GM12878 (cell line): ENCODE results near the gene LAMB4. TPM values are rescaled to one million over a fixed set of nuclear protein-coding genes. Genes with fewer than 3 reads are reported as not detected.

Experiments
- ATAC-seq: fragments of 200-7000 bp; cut with Tn5 transposase; 3 replicates; pipeline ENCODE4 v1.9.1; 2020; ENCODE audit warnings: mild to moderate bottlenecking, moderate library complexity
- BruUV-seq: library from RNA; stranded (reverse); fragments of 400-500 nt; replicated peaks from 2 replicates; lab custom pipeline; 2021; lab: Mats Ljungman, UMichigan
- CTCF ChIA-PET: fragments of 300-600 bp; sonication (Branson Sonifier 250); formaldehyde crosslinking; extraction: SDS; loops from one replicate; lab custom pipeline; 2021; ENCODE audit warnings: inconsistent platforms; lab: Yijun Ruan, JAX
- POLR2A ChIA-PET: fragments of 350-600 bp; formaldehyde crosslinking; extraction: SDS; loops from one replicate; lab custom pipeline; 2021; ENCODE audit warnings: inconsistent platforms; lab: Charles Lee
- RAD21 ChIA-PET: fragments of 300-600 bp; sonication (Branson Sonifier 250); formaldehyde crosslinking; loops from one replicate; lab custom pipeline; 2023; ENCODE audit warnings: antibody characterized with exemption; ENCODE audit not compliant: unreplicated experiment; lab: Charles Lee
- SMC1A ChIA-PET: fragments of 300-600 bp; sonication (Branson Sonifier 250); formaldehyde crosslinking; loops from one replicate; lab custom pipeline; 2023; ENCODE audit not compliant: unreplicated experiment, uncharacterized antibody; lab: Charles Lee
- DNase-seq: peaks from one replicate; pipeline ENCODE4 v3.0.0-alpha.2; 2011; ENCODE audit warnings: low read depth, low spot score
- FAIRE-seq: peaks from 3 replicates; lab custom pipeline; 2011; peaks lifted over from hg19 to GRCh38; lab: Jason Lieb, UNC
- H2AFZ ChIP-seq: 2 replicates; pipeline ENCODE4 v1.6.0; 2011; ENCODE audit warnings: low read depth, low read length, control low read depth; ENCODE audit not compliant: control insufficient read depth
- H3K27ac ChIP-seq: 2 replicates; pipeline ENCODE4 v1.5.1; 2011; ENCODE audit warnings: control low read depth; ENCODE audit not compliant: control insufficient read depth, insufficient read depth
- H3K27me3 ChIP-seq, 2 experiments: replicated peaks in 1 of 2; 2 replicates each; pipeline versions ENCODE4 v1.6.0 to v1.6.1; 2011; ENCODE audit warnings: low read length in 1 of 2; ENCODE audit not compliant: control insufficient read depth in 2 of 2, insufficient read depth in 2 of 2
- H3K36me3 ChIP-seq, 2 experiments: 2 replicates each; pipeline ENCODE4 v1.5.1; 2011; ENCODE audit warnings: low read length in 1 of 2; ENCODE audit not compliant: control insufficient read depth in 2 of 2, insufficient read depth in 2 of 2
- H3K4me1 ChIP-seq: 2 replicates; pipeline ENCODE4 v1.6.1; 2011; ENCODE audit warnings: mild to moderate bottlenecking, low read length, moderate library complexity, mixed read lengths; ENCODE audit not compliant: control insufficient read depth, insufficient read depth
- H3K4me2 ChIP-seq: 2 replicates; pipeline ENCODE4 v1.6.0; 2011; ENCODE audit warnings: control low read depth; ENCODE audit not compliant: control insufficient read depth, insufficient read depth
- H3K4me3 ChIP-seq: fragments of 200-600 bp; sonication (generic); 2 replicates; pipeline ENCODE4 v1.5.1; 2016
- H3K79me2 ChIP-seq: 2 replicates; pipeline ENCODE4 v1.6.0; 2011; ENCODE audit warnings: low read length; ENCODE audit not compliant: control insufficient read depth, insufficient read depth
- H3K9ac ChIP-seq: 2 replicates; pipeline ENCODE4 v1.8.0; 2011; ENCODE audit warnings: low read length, control low read depth, mixed read lengths; ENCODE audit not compliant: control insufficient read depth, insufficient read depth
- H3K9me3 ChIP-seq: replicated peaks from 3 replicates; pipeline ENCODE4 v1.5.1; 2011; ENCODE audit warnings: mild to moderate bottlenecking, low read length; ENCODE audit not compliant: control insufficient read depth, insufficient read depth
- H4K20me1 ChIP-seq: 2 replicates; pipeline ENCODE4 v1.6.0; 2011; ENCODE audit not compliant: control insufficient read depth, insufficient read depth
- ASH2L ChIP-seq: fragments of 300-600, 200-600 bp; sonication (generic); IDR thresholded peaks from 2 replicates; pipeline ENCODE4 v1.6.1; 2017; ENCODE audit warnings: low read depth, mild to moderate bottlenecking, borderline replicate concordance
- ATF7 ChIP-seq: fragments of 450-650 bp; IDR thresholded peaks from 2 replicates; pipeline ENCODE4 v1.6.1; 2016; ENCODE audit warnings: low read depth, mild to moderate bottlenecking
- ESRRA ChIP-seq: IDR thresholded peaks from 2 replicates; pipeline ENCODE4 v1.6.1; 2012; ENCODE audit warnings: mild to moderate bottlenecking, low read length, improper control_type of control experiment
- ETV6 ChIP-seq, 2 experiments: fragments of 450-650 bp in 1 of 2; IDR thresholded peaks in 1 of 2; conservative IDR thresholded peaks in 1 of 2; 2 replicates each; pipeline ENCODE4 v1.6.1; 2014; ENCODE audit warnings: antibody characterized with exemption in 1 of 2, borderline replicate concordance in 1 of 2, low read depth in 1 of 2, mild to moderate bottlenecking in 1 of 2, moderate library complexity in 1 of 2
- FOXK2 ChIP-seq: fragments of 450-650 bp; IDR thresholded peaks from 2 replicates; pipeline ENCODE4 v1.6.1; 2017; ENCODE audit warnings: mild to moderate bottlenecking, moderate library complexity
- HCFC1 ChIP-seq: fragments of 150-350 bp; IDR thresholded peaks from 2 replicates; pipeline ENCODE4 v1.6.1; 2014; ENCODE audit warnings: low read length
- RAD51 ChIP-seq: fragments of 450-650 bp; IDR thresholded peaks from 2 replicates; pipeline ENCODE4 v1.6.1; 2016; ENCODE audit warnings: moderate library complexity, mild to moderate bottlenecking, inconsistent platforms
- RCOR1 ChIP-seq: conservative IDR thresholded peaks from 2 replicates; pipeline ENCODE4 v1.6.1; 2012; ENCODE audit warnings: low read depth, low read length, improper control_type of control experiment
- SREBF1 ChIP-seq: IDR thresholded peaks from 2 replicates; pipeline ENCODE4 v1.6.1; 2012; ENCODE audit warnings: mild to moderate bottlenecking, low read length
- WGBS: methylation state at CpG from one replicate; pipeline ENCODE4 v1.1.6; 2016; ENCODE audit warnings: low lambda C conversion rate; ENCODE audit not compliant: insufficient replicate concordance, insufficient coverage; ENCODE audit errors: missing lambda C conversion rate; 5-methylcytosine and 5-hydroxymethylcytosine counted together
- in situ Hi-C: fragments of 300-500 bp; cut with MboI; formaldehyde crosslinking; loops from 9 replicates; pipeline ENCODE4 v1.14.3; 2018; ENCODE audit warnings: mixed read lengths
- intact Hi-C: fragments of 100-400 bp; cut with micrococcal nuclease; formaldehyde crosslinking; loops from one replicate; pipeline ENCODE4 v1.14.2; 2022; ENCODE audit not compliant: unreplicated experiment
- polyA plus RNA-seq, 11 experiments: library from polyadenylated mRNA; depleted of rRNA in 4 of 11; unstranded in 6 of 11; stranded (reverse) in 5 of 11; fragments of >200 nt; fragmentation: Nextera tagmentation in 4 of 11; fragmentation: Illumina TruSeq in 1 of 11; extraction: Ambion mirVana in 4 of 11; extraction: Trizol in 1 of 11; gene quantifications; 1 replicate in 1 of 11; 2 replicates in 10 of 11; pipeline versions ENCODE4 v1.2.1 to v1.2.3, GENCODE V29; 2011 to 2016; ENCODE audit warnings: inconsistent platforms in 2 of 11, missing spikeins in 2 of 11, low read depth in 1 of 11
- total RNA-seq, 4 experiments: library from RNA; depleted of rRNA in 3 of 4; stranded (reverse); fragments of >200 nt in 3 of 4; fragmentation: Illumina TruSeq in 1 of 4; extraction: Trizol in 1 of 4; gene quantifications; 2 replicates each; pipeline versions ENCODE4 v1.2.1 to v1.2.3, GENCODE V29; 2013 to 2021
- TF ChIP-seq, protein P1 (sequence below): fragments of 150-350 bp; IDR thresholded peaks from 2 replicates; pipeline ENCODE4 v1.6.1; 2016; ENCODE audit warnings: low read depth, low read length
- TF ChIP-seq, protein P2 (sequence below), 3 experiments: IDR thresholded peaks in 2 of 3; conservative IDR thresholded peaks in 1 of 3; 2 replicates each; pipeline ENCODE4 v1.5.1; 2011; ENCODE audit warnings: low read depth in 3 of 3, low read length in 3 of 3, mild to moderate bottlenecking in 3 of 3, control low read depth in 2 of 3, moderate library complexity in 2 of 3, inconsistent platforms in 1 of 3, mixed read lengths in 1 of 3; ENCODE audit not compliant: control insufficient read depth in 2 of 3, insufficient read depth in 1 of 3; ENCODE audit errors: extremely low read depth in 1 of 3
- TF ChIP-seq, protein P3 (sequence below): fragments of 450-650 bp; IDR thresholded peaks from 2 replicates; pipeline ENCODE4 v1.6.1; 2014; ENCODE audit warnings: mild to moderate bottlenecking
- TF ChIP-seq, protein P4 (sequence below): IDR thresholded peaks from 2 replicates; pipeline ENCODE4 v1.6.1; 2011; ENCODE audit warnings: low read depth, mild to moderate bottlenecking, low read length, moderate library complexity, borderline replicate concordance; ENCODE audit errors: extremely low read depth
- TF ChIP-seq, protein P5 (sequence below): fragments of 450-650 bp; IDR thresholded peaks from 2 replicates; pipeline ENCODE4 v1.6.1; 2017; ENCODE audit warnings: mild to moderate bottlenecking, moderate library complexity

LAMB4 gene
- total and polyA plus RNA-seq, 10 of the 15 experiments (the other 5 are each of a cell fraction or from before 2014, with no cell fraction given) = 0.04 to 0.06 TPM; not detected in 8

DNA sequence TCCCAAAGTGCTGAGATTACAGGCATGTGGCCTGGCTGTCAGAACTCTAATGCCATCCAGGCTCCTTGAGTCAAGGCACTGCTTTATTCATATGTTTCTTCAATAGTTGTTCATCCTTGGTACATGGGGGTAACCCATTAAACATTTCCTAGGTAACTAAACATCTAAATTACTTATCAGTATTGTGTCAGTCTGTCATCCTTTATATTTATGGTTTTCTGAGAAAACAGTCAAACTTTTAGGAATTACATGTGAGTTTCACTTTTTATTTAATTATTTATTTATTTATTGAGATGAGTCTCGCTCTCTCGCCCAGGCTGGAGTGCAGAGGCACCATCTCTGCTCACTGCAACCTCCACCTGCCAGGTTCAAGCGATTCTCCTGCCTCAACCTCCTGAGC is 81.7 kb downstream of the LAMB4 start:
- H3K36me3 ChIP-seq = no peaks in the 10 kb centered on the region
- H3K4me2 ChIP-seq = no peak overlapping the region
- no peak overlapping the region for H2AFZ ChIP-seq
- ChIA-PET SMC1A (no interaction called here), CTCF (no interaction called here), POLR2A (no interaction called here), RAD21 (no interaction called here)
- WGBS = 93% methylated on average over 3 of the region's 3 CpGs
- H3K9me3 ChIP-seq = no peaks in the 10 kb centered on the region
- DNase-seq (no peak), ATAC-seq (no peak), FAIRE-seq (no peak)
- H3K27me3 ChIP-seq = peaks cover 0 to under 1% of the 10 kb centered on the region in 2 experiments; a peak in 1 of 4 replicates
- H3K9ac ChIP-seq = no peak overlapping the region
- no peak overlapping the region for H3K4me3 ChIP-seq
- H3K27ac ChIP-seq = no peak overlapping the region
- BruUV-seq = no TSS peak
- no peaks in the 10 kb centered on the region for H3K79me2 ChIP-seq
- H3K4me1 ChIP-seq = no peaks in the 10 kb centered on the region; the same call in 1 of the 2 replicates
- in situ Hi-C loops (no loop called here), intact Hi-C loops (no loop called here)
- H4K20me1 ChIP-seq = no peaks in the 10 kb centered on the region
- TF ChIP-seq, protein P1, sequence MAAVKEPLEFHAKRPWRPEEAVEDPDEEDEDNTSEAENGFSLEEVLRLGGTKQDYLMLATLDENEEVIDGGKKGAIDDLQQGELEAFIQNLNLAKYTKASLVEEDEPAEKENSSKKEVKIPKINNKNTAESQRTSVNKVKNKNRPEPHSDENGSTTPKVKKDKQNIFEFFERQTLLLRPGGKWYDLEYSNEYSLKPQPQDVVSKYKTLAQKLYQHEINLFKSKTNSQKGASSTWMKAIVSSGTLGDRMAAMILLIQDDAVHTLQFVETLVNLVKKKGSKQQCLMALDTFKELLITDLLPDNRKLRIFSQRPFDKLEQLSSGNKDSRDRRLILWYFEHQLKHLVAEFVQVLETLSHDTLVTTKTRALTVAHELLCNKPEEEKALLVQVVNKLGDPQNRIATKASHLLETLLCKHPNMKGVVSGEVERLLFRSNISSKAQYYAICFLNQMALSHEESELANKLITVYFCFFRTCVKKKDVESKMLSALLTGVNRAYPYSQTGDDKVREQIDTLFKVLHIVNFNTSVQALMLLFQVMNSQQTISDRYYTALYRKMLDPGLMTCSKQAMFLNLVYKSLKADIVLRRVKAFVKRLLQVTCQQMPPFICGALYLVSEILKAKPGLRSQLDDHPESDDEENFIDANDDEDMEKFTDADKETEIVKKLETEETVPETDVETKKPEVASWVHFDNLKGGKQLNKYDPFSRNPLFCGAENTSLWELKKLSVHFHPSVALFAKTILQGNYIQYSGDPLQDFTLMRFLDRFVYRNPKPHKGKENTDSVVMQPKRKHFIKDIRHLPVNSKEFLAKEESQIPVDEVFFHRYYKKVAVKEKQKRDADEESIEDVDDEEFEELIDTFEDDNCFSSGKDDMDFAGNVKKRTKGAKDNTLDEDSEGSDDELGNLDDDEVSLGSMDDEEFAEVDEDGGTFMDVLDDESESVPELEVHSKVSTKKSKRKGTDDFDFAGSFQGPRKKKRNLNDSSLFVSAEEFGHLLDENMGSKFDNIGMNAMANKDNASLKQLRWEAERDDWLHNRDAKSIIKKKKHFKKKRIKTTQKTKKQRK = no peak
- TF ChIP-seq, protein P2, sequence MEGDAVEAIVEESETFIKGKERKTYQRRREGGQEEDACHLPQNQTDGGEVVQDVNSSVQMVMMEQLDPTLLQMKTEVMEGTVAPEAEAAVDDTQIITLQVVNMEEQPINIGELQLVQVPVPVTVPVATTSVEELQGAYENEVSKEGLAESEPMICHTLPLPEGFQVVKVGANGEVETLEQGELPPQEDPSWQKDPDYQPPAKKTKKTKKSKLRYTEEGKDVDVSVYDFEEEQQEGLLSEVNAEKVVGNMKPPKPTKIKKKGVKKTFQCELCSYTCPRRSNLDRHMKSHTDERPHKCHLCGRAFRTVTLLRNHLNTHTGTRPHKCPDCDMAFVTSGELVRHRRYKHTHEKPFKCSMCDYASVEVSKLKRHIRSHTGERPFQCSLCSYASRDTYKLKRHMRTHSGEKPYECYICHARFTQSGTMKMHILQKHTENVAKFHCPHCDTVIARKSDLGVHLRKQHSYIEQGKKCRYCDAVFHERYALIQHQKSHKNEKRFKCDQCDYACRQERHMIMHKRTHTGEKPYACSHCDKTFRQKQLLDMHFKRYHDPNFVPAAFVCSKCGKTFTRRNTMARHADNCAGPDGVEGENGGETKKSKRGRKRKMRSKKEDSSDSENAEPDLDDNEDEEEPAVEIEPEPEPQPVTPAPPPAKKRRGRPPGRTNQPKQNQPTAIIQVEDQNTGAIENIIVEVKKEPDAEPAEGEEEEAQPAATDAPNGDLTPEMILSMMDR (IDR thresholded peaks at IDR 0.05 in 2 of 3, conservative IDR thresholded peaks at IDR 0.05 in 1 of 3; ENCODE audit: control insufficient read depth in 2 of 3, extremely low read depth in 1 of 3, insufficient read depth in 1 of 3, low read depth in 3 of 3, low read length in 3 of 3) = no peak
- TF ChIP-seq, protein P3, sequence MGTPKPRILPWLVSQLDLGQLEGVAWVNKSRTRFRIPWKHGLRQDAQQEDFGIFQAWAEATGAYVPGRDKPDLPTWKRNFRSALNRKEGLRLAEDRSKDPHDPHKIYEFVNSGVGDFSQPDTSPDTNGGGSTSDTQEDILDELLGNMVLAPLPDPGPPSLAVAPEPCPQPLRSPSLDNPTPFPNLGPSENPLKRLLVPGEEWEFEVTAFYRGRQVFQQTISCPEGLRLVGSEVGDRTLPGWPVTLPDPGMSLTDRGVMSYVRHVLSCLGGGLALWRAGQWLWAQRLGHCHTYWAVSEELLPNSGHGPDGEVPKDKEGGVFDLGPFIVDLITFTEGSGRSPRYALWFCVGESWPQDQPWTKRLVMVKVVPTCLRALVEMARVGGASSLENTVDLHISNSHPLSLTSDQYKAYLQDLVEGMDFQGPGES = no peak
- TF ChIP-seq SREBF1 (no peak), HCFC1 (no peak), FOXK2 (no peak), ESRRA (no peak), ASH2L (no peak), ATF7 (no peak), RCOR1 (no peak), RAD51 (no peak), ETV6 (conservative IDR thresholded peaks at IDR 0.05 in 1 of 2, IDR thresholded peaks at IDR 0.05 in 1 of 2; ENCODE audit: borderline replicate concordance in 1 of 2, low read depth in 1 of 2) (no peak)
- TF ChIP-seq, protein P4, sequence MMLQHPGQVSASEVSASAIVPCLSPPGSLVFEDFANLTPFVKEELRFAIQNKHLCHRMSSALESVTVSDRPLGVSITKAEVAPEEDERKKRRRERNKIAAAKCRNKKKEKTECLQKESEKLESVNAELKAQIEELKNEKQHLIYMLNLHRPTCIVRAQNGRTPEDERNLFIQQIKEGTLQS = no peak
- TF ChIP-seq, protein P5, sequence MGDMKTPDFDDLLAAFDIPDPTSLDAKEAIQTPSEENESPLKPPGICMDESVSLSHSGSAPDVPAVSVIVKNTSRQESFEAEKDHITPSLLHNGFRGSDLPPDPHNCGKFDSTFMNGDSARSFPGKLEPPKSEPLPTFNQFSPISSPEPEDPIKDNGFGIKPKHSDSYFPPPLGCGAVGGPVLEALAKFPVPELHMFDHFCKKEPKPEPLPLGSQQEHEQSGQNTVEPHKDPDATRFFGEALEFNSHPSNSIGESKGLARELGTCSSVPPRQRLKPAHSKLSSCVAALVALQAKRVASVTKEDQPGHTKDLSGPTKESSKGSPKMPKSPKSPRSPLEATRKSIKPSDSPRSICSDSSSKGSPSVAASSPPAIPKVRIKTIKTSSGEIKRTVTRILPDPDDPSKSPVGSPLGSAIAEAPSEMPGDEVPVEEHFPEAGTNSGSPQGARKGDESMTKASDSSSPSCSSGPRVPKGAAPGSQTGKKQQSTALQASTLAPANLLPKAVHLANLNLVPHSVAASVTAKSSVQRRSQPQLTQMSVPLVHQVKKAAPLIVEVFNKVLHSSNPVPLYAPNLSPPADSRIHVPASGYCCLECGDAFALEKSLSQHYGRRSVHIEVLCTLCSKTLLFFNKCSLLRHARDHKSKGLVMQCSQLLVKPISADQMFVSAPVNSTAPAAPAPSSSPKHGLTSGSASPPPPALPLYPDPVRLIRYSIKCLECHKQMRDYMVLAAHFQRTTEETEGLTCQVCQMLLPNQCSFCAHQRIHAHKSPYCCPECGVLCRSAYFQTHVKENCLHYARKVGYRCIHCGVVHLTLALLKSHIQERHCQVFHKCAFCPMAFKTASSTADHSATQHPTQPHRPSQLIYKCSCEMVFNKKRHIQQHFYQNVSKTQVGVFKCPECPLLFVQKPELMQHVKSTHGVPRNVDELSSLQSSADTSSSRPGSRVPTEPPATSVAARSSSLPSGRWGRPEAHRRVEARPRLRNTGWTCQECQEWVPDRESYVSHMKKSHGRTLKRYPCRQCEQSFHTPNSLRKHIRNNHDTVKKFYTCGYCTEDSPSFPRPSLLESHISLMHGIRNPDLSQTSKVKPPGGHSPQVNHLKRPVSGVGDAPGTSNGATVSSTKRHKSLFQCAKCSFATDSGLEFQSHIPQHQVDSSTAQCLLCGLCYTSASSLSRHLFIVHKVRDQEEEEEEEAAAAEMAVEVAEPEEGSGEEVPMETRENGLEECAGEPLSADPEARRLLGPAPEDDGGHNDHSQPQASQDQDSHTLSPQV = no peak
